ENCODE results near the gene PANK3.

DNA sequence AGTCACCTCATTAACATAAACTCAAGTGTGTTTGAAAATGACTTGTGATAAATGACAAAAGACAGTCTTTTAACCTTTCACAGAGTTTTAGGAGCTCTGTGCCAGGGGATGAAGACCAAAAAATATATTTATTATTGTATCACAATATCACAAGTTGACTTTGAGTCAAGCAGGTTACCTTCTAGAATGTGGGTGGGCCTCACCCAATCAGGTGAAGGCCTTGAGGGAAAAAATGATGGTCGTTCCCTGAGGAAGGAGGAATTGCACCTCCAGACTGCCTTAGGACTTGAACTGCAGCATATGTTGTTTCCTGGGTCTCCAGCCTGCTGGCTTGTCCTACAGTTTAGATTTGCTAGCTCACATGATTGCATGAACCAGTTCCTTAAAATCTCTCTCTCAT lies 41.6 kb upstream of the PANK3 start:
- TF ChIP-seq, protein P1, sequence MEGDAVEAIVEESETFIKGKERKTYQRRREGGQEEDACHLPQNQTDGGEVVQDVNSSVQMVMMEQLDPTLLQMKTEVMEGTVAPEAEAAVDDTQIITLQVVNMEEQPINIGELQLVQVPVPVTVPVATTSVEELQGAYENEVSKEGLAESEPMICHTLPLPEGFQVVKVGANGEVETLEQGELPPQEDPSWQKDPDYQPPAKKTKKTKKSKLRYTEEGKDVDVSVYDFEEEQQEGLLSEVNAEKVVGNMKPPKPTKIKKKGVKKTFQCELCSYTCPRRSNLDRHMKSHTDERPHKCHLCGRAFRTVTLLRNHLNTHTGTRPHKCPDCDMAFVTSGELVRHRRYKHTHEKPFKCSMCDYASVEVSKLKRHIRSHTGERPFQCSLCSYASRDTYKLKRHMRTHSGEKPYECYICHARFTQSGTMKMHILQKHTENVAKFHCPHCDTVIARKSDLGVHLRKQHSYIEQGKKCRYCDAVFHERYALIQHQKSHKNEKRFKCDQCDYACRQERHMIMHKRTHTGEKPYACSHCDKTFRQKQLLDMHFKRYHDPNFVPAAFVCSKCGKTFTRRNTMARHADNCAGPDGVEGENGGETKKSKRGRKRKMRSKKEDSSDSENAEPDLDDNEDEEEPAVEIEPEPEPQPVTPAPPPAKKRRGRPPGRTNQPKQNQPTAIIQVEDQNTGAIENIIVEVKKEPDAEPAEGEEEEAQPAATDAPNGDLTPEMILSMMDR (IDR thresholded peaks at IDR 0.05) = no peak
- TF ChIP-seq POLR2AphosphoS5 (IDR thresholded peaks at IDR 0.05; ENCODE audit: low read depth, low read length) (no peak), SIN3A (IDR thresholded peaks at IDR 0.05; ENCODE audit: borderline replicate concordance, insufficient read depth, low read depth, low read length) (no peak), TCF7L2 (IDR thresholded peaks at IDR 0.05; ENCODE audit: low read depth, low read length) (no peak)
- TF ChIP-seq, protein P2, sequence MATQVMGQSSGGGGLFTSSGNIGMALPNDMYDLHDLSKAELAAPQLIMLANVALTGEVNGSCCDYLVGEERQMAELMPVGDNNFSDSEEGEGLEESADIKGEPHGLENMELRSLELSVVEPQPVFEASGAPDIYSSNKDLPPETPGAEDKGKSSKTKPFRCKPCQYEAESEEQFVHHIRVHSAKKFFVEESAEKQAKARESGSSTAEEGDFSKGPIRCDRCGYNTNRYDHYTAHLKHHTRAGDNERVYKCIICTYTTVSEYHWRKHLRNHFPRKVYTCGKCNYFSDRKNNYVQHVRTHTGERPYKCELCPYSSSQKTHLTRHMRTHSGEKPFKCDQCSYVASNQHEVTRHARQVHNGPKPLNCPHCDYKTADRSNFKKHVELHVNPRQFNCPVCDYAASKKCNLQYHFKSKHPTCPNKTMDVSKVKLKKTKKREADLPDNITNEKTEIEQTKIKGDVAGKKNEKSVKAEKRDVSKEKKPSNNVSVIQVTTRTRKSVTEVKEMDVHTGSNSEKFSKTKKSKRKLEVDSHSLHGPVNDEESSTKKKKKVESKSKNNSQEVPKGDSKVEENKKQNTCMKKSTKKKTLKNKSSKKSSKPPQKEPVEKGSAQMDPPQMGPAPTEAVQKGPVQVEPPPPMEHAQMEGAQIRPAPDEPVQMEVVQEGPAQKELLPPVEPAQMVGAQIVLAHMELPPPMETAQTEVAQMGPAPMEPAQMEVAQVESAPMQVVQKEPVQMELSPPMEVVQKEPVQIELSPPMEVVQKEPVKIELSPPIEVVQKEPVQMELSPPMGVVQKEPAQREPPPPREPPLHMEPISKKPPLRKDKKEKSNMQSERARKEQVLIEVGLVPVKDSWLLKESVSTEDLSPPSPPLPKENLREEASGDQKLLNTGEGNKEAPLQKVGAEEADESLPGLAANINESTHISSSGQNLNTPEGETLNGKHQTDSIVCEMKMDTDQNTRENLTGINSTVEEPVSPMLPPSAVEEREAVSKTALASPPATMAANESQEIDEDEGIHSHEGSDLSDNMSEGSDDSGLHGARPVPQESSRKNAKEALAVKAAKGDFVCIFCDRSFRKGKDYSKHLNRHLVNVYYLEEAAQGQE (IDR thresholded peaks at IDR 0.05; ENCODE audit: insufficient read depth in 1 of 2, low read depth in 2 of 2, low read length in 1 of 2) = no peak
